GM13977 (cell line): ENCODE measurements around the gene SLC35F2.

Source experiments
- DNase-seq: peaks from one replicate; pipeline ENCODE4 v3.0.0; 2012; ENCODE audit warnings: low spot score
- in situ Hi-C: fragments of 300-500 bp; cut with MboI; formaldehyde crosslinking; loops from one replicate; pipeline ENCODE4 v1.12.0; 2022; ENCODE audit warnings: low sequenced_read_pairs, low pct_unique_long_range_greater_than_20kb, mixed read lengths, inconsistent platforms; ENCODE audit not compliant: unreplicated experiment
- TF ChIP-seq, protein P1 (sequence below): IDR thresholded peaks from 2 replicates; pipeline ENCODE4 v1.5.1; 2012; ENCODE audit warnings: mild to moderate bottlenecking, control low read depth; ENCODE audit not compliant: insufficient read depth; ENCODE audit errors: extremely low read depth, missing control alignments

Gene SLC35F2

GRCh38 chr11:107804971-107805370, 53.6 kb downstream of the SLC35F2 start:
- TF ChIP-seq, protein P1, sequence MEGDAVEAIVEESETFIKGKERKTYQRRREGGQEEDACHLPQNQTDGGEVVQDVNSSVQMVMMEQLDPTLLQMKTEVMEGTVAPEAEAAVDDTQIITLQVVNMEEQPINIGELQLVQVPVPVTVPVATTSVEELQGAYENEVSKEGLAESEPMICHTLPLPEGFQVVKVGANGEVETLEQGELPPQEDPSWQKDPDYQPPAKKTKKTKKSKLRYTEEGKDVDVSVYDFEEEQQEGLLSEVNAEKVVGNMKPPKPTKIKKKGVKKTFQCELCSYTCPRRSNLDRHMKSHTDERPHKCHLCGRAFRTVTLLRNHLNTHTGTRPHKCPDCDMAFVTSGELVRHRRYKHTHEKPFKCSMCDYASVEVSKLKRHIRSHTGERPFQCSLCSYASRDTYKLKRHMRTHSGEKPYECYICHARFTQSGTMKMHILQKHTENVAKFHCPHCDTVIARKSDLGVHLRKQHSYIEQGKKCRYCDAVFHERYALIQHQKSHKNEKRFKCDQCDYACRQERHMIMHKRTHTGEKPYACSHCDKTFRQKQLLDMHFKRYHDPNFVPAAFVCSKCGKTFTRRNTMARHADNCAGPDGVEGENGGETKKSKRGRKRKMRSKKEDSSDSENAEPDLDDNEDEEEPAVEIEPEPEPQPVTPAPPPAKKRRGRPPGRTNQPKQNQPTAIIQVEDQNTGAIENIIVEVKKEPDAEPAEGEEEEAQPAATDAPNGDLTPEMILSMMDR = no peak
- in situ Hi-C loops = no loop called here
- DNase-seq = no peak

DNA sequence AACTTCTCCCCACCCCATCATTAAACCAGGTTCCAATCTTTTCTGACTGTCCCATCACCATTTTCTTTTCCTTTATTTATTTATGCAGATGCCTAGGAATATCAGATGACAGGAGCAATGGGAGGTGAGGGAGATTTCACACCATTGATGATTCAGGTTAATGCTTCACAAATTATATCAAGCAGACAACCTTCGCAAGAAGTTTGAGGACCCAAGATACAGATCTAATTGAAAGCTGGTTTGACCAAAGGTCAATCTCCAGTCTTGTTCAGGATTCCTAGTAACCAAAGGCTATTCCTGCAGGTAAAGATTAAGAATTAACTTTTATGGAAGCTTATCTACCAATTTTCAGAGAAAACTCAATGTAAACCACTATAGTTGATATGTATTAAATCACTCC, 54.4 kb downstream of the SLC35F2 start:
- TF ChIP-seq, protein P1 = no peak
- no peak for DNase-seq
- in situ Hi-C loops = no loop called here

DNA sequence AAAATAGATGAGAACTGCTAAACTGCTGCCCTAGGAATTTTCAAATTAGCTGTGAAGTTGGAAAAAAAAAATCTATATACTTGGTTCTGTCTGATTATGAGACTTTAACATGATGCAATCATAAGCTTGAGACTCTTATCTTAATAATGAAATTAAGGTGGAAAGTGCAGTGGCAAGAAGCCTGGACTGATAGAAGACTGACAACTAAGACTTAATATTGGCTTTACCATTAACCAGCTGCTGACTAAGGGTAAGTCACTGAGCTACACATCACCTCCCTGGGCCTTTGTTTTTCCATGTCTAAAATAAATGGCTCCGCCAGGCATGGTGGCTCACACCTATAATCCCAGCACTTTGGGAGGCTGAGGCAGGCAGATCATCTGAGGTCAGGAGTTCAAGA, 56.9 kb downstream of the SLC35F2 start:
- TF ChIP-seq, protein P1 = no peak
- in situ Hi-C loops = no loop called here
- DNase-seq = no peak

- TF ChIP-seq, protein P1 = peak; percentile 85
- in situ Hi-C loops = no loop called here
- DNase-seq = peak; percentile 65
Observed at GRCh38 chr11:107799218-107799859, 59.2 kb downstream of the SLC35F2 start.

GRCh38 chr11:107792049-107792443, 66.5 kb downstream of the SLC35F2 start:
- in situ Hi-C loops = no loop called here
- TF ChIP-seq, protein P1 = no peak
- no peak for DNase-seq

DNA sequence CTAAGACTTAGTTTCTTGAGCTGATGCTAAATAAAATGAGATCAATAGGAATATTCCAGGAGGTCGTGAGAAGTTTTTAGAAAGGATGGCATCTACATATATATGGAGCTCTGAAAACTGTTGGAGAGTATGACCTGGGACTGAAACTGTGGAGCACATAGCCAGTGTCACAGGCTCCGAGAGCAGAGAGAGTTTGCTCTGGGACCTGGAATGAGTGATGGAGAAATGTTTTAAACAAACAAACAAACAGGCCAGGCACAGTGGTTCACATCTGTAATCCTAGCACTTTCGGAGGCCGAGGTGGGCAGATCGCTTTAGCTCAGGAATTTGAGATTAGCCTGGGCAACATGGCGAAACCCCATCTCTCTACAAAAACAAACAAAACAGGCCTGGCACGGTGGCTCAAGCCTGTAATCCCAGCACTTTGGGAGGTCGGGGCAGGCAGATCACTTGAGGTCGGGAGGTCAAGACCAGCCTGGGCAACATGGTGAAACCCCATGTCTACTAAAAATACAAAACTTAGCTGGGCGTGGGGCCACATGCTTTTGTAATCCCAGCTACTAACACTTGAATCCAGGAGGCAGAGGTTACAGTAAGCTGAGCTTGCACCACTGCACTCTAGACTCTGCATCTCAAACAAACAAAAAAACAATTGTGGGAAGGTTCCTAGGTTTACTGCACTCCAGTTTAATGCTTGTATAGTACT, 67.1 kb downstream of the SLC35F2 start:
- TF ChIP-seq, protein P1 = no peak
- in situ Hi-C loops = no loop called here
- DNase-seq = no peak

- TF ChIP-seq, protein P1 = no peak
- DNase-seq = no peak
- in situ Hi-C loops = no loop called here
Observed at GRCh38 chr11:107789767-107790166, 68.8 kb downstream of the SLC35F2 start.
